ENCODE measurements around the gene EFCAB6. TPM values are rescaled to one million over a fixed set of nuclear protein-coding genes. Genes with fewer than 3 reads are reported as not detected.
A peak's percentile ranks its signal among the peaks of the same experiment; 100 is the strongest.

EFCAB6 gene
- total and polyA plus RNA-seq, 8 donors, result 2.0 to 5.5 (median 3.5) TPM

- Histone ChIP-seq H3K4me1 (peaks cover 0 to 4% of the 10 kb centered on the region in 2 donors), H3K9me3 (no peaks in the 10 kb centered on the region), H3K4me3 (no peak overlapping the region), H3K27ac (no peak overlapping the region), H3K27me3 (peaks cover 0 to 41% of the 10 kb centered on the region in 2 donors), H3K36me3 (no peaks in the 10 kb centered on the region)
- no peak for ATAC-seq
- intact Hi-C loops (cut with DNase I), result no loop called here
- TF ChIP-seq CTCF (IDR thresholded peaks at IDR 0.05), result no peak
- DNase-seq, result peak in 1 of 4 donors; percentile 64
Observed at GRCh38 chr22:43833286-43834240, 21.5 kb upstream of the EFCAB6 start.

GRCh38 chr22:43832393-43833265 is 20.5 kb upstream of the EFCAB6 start:
- DNase-seq, result no peak
- no peak overlapping the region for H3K27ac ChIP-seq
- H3K27me3 ChIP-seq, result peaks cover 0 to 44% of the 10 kb centered on the region in 2 donors
- no peak for ATAC-seq
- no peaks in the 10 kb centered on the region for H3K9me3 ChIP-seq
- no peaks in the 10 kb centered on the region for H3K36me3 ChIP-seq
- H3K4me1 ChIP-seq, result peaks cover 0 to 4% of the 10 kb centered on the region in 2 donors
- intact Hi-C loops (cut with DNase I), result no loop called here
- H3K4me3 ChIP-seq, result no peak overlapping the region
- TF ChIP-seq CTCF (IDR thresholded peaks at IDR 0.05), result no peak

GRCh38 chr22:43831561-43832392 is 19.7 kb upstream of the EFCAB6 start:
- no peak for ATAC-seq
- H3K4me1 ChIP-seq, result peaks cover 0 to 4% of the 10 kb centered on the region in 2 donors
- peaks cover 0 to 48% of the 10 kb centered on the region in 2 donors for H3K27me3 ChIP-seq
- DNase-seq, result no peak
- no peaks in the 10 kb centered on the region for H3K36me3 ChIP-seq
- intact Hi-C loops (cut with DNase I), result no loop called here
- no peak overlapping the region for H3K27ac ChIP-seq
- TF ChIP-seq CTCF (IDR thresholded peaks at IDR 0.05), result no peak
- no peak overlapping the region for H3K4me3 ChIP-seq
- no peaks in the 10 kb centered on the region for H3K9me3 ChIP-seq

- DNase-seq (no peak), ATAC-seq (no peak)
- TF ChIP-seq CTCF (IDR thresholded peaks at IDR 0.05), result no peak
- H3K36me3 ChIP-seq, result no peaks in the 10 kb centered on the region
- no peak overlapping the region for H3K27ac ChIP-seq
- peaks cover 0 to 54% of the 10 kb centered on the region in 2 donors for H3K27me3 ChIP-seq
- no peak overlapping the region for H3K4me3 ChIP-seq
- intact Hi-C loops (cut with DNase I), result no loop called here
- H3K4me1 ChIP-seq, result peaks cover 4 to 7% of the 10 kb centered on the region in 2 donors
- H3K9me3 ChIP-seq, result no peaks in the 10 kb centered on the region
Observed at GRCh38 chr22:43830931-43831560, 18.9 kb upstream of the EFCAB6 start.

All from left lung (tissue), 10 donors.